NOMO-1 (cell line): ENCODE results near the gene CSRP3.

Experiments
- DNase-seq, 2 experiments: peaks; one replicate each; lab custom pipeline; 2025; ENCODE audit not compliant: unreplicated experiment in 2 of 2; lab: John Stamatoyannopoulos, UW

CSRP3 gene

GRCh38 chr11:19201737-19202605 lies at the start of gene CSRP3:
Gene CSRP3 (minus strand): TSS chr11:19201983. CDS start chr11:19192448, 9,535 bp downstream.
- no peak for DNase-seq

GRCh38 chr11:19251577-19251976 lies 49.8 kb upstream of the CSRP3 start:
- no peak for DNase-seq

- no peak for DNase-seq
Measured at GRCh38 chr11:19246816-19247215, 45.0 kb upstream of the CSRP3 start.

GRCh38 chr11:19245351-19245750 lies 43.6 kb upstream of the CSRP3 start:
- DNase-seq, result no peak

GRCh38 chr11:19244621-19245020 lies 42.8 kb upstream of the CSRP3 start:
- DNase-seq, result peak in 1 of 2 experiments; percentile 28

- DNase-seq, result peak; percentile 33 to 71
Measured at GRCh38 chr11:19244084-19244483, 42.3 kb upstream of the CSRP3 start.

GRCh38 chr11:19243613-19244012 lies 41.8 kb upstream of the CSRP3 start:
- DNase-seq, result peak; percentile 70 to 79

- peak in 1 of 2 experiments; percentile 32 for DNase-seq
Measured at GRCh38 chr11:19243143-19243542, 41.4 kb upstream of the CSRP3 start.

GRCh38 chr11:19242179-19242932 lies 40.6 kb upstream of the CSRP3 start:
- DNase-seq, result peak in 1 of 2 experiments; percentile 27

GRCh38 chr11:19241260-19242178 lies 39.7 kb upstream of the CSRP3 start:
- peak; percentile 49 to 52 for DNase-seq

GRCh38 chr11:19240420-19241259 lies 38.9 kb upstream of the CSRP3 start, which contains the start of gene E2F8:
Gene E2F8 (minus strand): TSS chr11:19240945. CDS start chr11:19240121, 824 bp downstream.
- DNase-seq, result peak; percentile 94 to 95

GRCh38 chr11:19239039-19239438 lies 37.3 kb upstream of the CSRP3 start:
- no peak for DNase-seq

- DNase-seq, result no peak
Measured at GRCh38 chr11:19237813-19238212, 36.0 kb upstream of the CSRP3 start.

GRCh38 chr11:19237381-19237780 lies 35.6 kb upstream of the CSRP3 start:
- no peak for DNase-seq

GRCh38 chr11:19234231-19234817 lies 32.5 kb upstream of the CSRP3 start:
- DNase-seq, result no peak

- no peak for DNase-seq
Measured at GRCh38 chr11:19232910-19233503, 31.2 kb upstream of the CSRP3 start.

- DNase-seq, result no peak
Measured at GRCh38 chr11:19229671-19230070, 27.9 kb upstream of the CSRP3 start.

- DNase-seq, result no peak
Measured at GRCh38 chr11:19228968-19229367, 27.2 kb upstream of the CSRP3 start.
